ENCODE measurements around the gene DDR2. TPM values are rescaled to one million over a fixed set of nuclear protein-coding genes. Genes with fewer than 3 reads are reported as not detected.

DDR2 gene
- total RNA-seq, 1 donor, result 384 TPM

DNA sequence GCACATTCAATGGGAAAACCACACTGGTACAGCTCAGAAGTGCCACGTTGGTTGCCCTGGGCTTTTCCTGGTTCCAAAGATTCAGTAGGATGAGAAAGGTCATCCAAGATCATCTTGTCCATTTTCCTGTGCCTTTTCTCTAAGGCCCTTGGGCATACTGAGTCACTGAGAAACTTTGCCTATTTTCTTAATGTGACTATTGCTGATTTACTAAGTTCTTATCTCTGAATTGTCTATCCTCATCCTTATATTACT lies 101.0 kb downstream of the DDR2 start:
- TF ChIP-seq, protein P1, sequence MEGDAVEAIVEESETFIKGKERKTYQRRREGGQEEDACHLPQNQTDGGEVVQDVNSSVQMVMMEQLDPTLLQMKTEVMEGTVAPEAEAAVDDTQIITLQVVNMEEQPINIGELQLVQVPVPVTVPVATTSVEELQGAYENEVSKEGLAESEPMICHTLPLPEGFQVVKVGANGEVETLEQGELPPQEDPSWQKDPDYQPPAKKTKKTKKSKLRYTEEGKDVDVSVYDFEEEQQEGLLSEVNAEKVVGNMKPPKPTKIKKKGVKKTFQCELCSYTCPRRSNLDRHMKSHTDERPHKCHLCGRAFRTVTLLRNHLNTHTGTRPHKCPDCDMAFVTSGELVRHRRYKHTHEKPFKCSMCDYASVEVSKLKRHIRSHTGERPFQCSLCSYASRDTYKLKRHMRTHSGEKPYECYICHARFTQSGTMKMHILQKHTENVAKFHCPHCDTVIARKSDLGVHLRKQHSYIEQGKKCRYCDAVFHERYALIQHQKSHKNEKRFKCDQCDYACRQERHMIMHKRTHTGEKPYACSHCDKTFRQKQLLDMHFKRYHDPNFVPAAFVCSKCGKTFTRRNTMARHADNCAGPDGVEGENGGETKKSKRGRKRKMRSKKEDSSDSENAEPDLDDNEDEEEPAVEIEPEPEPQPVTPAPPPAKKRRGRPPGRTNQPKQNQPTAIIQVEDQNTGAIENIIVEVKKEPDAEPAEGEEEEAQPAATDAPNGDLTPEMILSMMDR (IDR thresholded peaks at IDR 0.05; ENCODE audit: extremely low read depth, low read depth, low read length), result no peak

DNA sequence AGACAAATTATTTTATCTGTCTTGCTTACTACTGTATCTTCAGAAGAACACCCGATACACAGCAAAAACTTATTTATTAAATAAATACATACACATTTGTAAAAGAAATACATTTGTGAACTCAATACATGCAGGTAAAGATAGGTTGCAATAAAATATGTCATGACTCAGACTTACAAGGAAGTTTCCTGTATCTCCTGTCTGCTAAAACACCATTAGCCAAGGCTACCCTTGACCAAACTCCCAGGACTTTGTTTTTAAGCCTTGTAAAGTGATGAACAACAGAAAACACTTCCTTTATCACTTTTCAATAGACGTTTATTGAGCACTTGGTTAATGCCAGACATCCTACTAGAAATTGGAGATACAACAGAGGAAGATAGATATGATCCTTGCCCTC lies 101.8 kb downstream of the DDR2 start:
- TF ChIP-seq, protein P1 (IDR thresholded peaks at IDR 0.05; ENCODE audit: extremely low read depth, low read depth, low read length), result no peak
- H3K36me3 ChIP-seq (ENCODE audit: insufficient read depth, low read length), result peaks cover 7% of the 10 kb centered on the region
- DNase-seq (ENCODE audit: insufficient read length, low spot score, missing footprints), result no peak
- H3K4me1 ChIP-seq (ENCODE audit: insufficient read depth, low read length), result peaks cover 13% of the 10 kb centered on the region
- no peak overlapping the region for H3K27ac ChIP-seq (ENCODE audit: low read depth, low read length)
- H4K20me1 ChIP-seq (ENCODE audit: insufficient read depth, low read length), result peaks cover 35% of the 10 kb centered on the region
- H2AFZ ChIP-seq (ENCODE audit: low read length), result no peak overlapping the region
- no peaks in the 10 kb centered on the region for H3K27me3 ChIP-seq (ENCODE audit: insufficient read depth, low read length)
- H3K9me3 ChIP-seq (ENCODE audit: low read depth, low read length), result no peaks in the 10 kb centered on the region
- no peak overlapping the region for H3K4me3 ChIP-seq (ENCODE audit: insufficient read depth, low read length)
- peaks cover 63% of the 10 kb centered on the region for H3K79me2 ChIP-seq (ENCODE audit: insufficient read depth, low read length)
- no peak overlapping the region for H3K4me2 ChIP-seq (ENCODE audit: insufficient read depth, low read length)

More for the DNA sequence above, 101.0 kb downstream of the DDR2 start:
- H4K20me1 ChIP-seq (ENCODE audit: insufficient read depth, low read length), result peaks cover 43% of the 10 kb centered on the region
- no peak overlapping the region for H3K4me2 ChIP-seq (ENCODE audit: insufficient read depth, low read length)
- no peak overlapping the region for H3K4me3 ChIP-seq (ENCODE audit: insufficient read depth, low read length)
- no peak overlapping the region for H3K27ac ChIP-seq (ENCODE audit: low read depth, low read length)
- H3K36me3 ChIP-seq (ENCODE audit: insufficient read depth, low read length), result peaks cover 7% of the 10 kb centered on the region
- no peak overlapping the region for H2AFZ ChIP-seq (ENCODE audit: low read length)
- H3K4me1 ChIP-seq (ENCODE audit: insufficient read depth, low read length), result peaks cover 19% of the 10 kb centered on the region
- DNase-seq (ENCODE audit: insufficient read length, low spot score, missing footprints), result no peak
- no peaks in the 10 kb centered on the region for H3K9me3 ChIP-seq (ENCODE audit: low read depth, low read length)
- peaks cover 71% of the 10 kb centered on the region for H3K79me2 ChIP-seq (ENCODE audit: insufficient read depth, low read length)
- no peaks in the 10 kb centered on the region for H3K27me3 ChIP-seq (ENCODE audit: insufficient read depth, low read length)

DNA sequence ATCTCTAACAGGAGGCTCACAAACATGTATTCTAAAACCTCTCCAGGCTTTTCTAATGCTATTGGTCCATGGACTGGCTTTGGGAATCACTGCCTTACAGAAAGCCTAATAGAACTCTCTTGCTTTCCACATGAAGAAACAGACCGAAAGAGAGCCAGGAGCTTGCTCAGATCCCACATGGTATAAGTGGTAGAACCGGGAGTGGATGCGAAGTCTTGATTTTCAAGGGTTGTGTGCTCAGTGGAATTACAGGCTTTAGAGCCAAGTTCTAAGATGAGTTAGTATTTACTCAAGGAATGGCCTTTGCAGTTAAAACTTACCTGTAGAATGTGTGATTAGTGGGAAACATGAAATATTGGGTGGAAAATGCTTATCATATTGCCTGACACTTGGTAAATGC lies 103.9 kb downstream of the DDR2 start:
- Histone ChIP-seq H2AFZ (ENCODE audit: low read length) (no peak overlapping the region), H3K4me1 (ENCODE audit: insufficient read depth, low read length) (peaks cover 13% of the 10 kb centered on the region), H3K27me3 (ENCODE audit: insufficient read depth, low read length) (no peaks in the 10 kb centered on the region), H3K4me3 (ENCODE audit: insufficient read depth, low read length) (no peak overlapping the region), H4K20me1 (ENCODE audit: insufficient read depth, low read length) (peaks cover 24% of the 10 kb centered on the region), H3K79me2 (ENCODE audit: insufficient read depth, low read length) (peaks cover 65% of the 10 kb centered on the region), H3K4me2 (ENCODE audit: insufficient read depth, low read length) (no peak overlapping the region), H3K27ac (ENCODE audit: low read depth, low read length) (no peak overlapping the region), H3K9me3 (ENCODE audit: low read depth, low read length) (no peaks in the 10 kb centered on the region), H3K36me3 (ENCODE audit: insufficient read depth, low read length) (peaks cover 7% of the 10 kb centered on the region)
- TF ChIP-seq, protein P1 (IDR thresholded peaks at IDR 0.05; ENCODE audit: extremely low read depth, low read depth, low read length), result no peak
- DNase-seq (ENCODE audit: insufficient read length, low spot score, missing footprints), result no peak

DNA sequence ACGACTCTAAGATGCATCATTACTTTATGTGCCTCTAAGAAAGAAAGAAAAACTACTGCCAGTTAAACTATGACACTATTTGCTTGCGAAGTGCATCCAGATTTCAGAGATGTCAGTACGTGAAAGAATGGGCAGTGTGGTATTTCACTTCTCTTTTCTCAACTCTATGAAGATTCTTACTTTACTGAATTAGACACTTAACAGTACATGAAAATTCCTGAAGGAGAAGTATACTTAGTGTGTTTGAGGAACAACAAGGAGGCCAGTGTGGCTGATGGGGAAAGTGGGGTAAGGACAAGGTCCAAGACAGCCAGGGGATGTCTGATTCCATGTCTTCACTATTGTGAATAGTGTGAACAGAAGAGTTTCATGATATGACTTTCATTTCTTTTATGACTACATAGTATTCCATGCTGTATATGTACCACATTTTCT lies 104.4 kb downstream of the DDR2 start:
- Histone ChIP-seq H3K4me3 (ENCODE audit: insufficient read depth, low read length) (no peak overlapping the region), H3K27me3 (ENCODE audit: insufficient read depth, low read length) (no peaks in the 10 kb centered on the region), H4K20me1 (ENCODE audit: insufficient read depth, low read length) (peaks cover 24% of the 10 kb centered on the region), H3K36me3 (ENCODE audit: insufficient read depth, low read length) (peaks cover 7% of the 10 kb centered on the region), H3K4me1 (ENCODE audit: insufficient read depth, low read length) (peaks cover 13% of the 10 kb centered on the region), H3K27ac (ENCODE audit: low read depth, low read length) (no peak overlapping the region), H2AFZ (ENCODE audit: low read length) (no peak overlapping the region), H3K4me2 (ENCODE audit: insufficient read depth, low read length) (no peak overlapping the region), H3K79me2 (ENCODE audit: insufficient read depth, low read length) (peaks cover 67% of the 10 kb centered on the region), H3K9me3 (ENCODE audit: low read depth, low read length) (no peaks in the 10 kb centered on the region)
- TF ChIP-seq, protein P1 (IDR thresholded peaks at IDR 0.05; ENCODE audit: extremely low read depth, low read depth, low read length), result no peak
- DNase-seq (ENCODE audit: insufficient read length, low spot score, missing footprints), result no peak
